ELF-1 (cell line): ENCODE measurements around the gene CYP2A6.
"Not testable (repeated sequence)": the region's sequence is repeated elsewhere in the genome, so short reads cannot be mapped to it uniquely, and the experiment has no call there.

Experiments
- DNase-seq: peaks from one replicate; pipeline ENCODE4 v3.0.0-alpha.2; 2016; ENCODE audit warnings: low read depth, low spot score

The CYP2A6 gene

GRCh38 chr19:40843653-40844052 is 6.6 kb downstream of the CYP2A6 start:
- DNase-seq = peak; percentile 27

DNA sequence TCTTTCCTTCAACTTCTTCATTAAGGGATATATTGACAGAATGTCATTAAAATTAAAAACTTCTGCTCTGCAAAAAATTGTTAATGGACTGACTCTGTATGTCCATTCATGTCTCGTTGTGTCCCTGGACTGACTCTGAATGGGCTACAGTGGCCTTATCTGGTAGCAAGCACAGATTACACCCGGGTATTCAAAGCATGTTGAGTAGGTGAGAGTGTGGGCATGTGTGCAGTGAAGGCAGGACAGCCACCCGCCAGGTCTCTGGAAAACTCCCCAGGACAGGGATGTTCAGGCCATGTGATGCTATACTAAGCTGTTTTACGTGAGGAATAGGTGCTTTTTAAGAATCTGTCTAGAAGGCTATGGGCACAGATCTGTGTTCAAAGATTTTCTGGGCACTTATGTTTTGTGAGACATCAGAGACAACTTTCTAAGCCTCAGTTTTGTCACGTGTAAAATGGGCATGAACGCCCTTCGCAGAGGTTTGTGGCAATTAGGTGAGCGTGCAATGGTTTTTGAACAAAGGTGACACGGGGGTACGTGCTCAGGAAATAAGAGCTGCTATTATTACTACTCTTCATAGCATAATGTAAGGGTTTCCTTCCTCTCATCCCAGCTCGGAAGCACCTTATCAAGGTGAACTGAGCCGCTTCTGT is 7.1 kb downstream of the CYP2A6 start:
- DNase-seq = not testable (repeated sequence)

GRCh38 chr19:40842012-40842411 is 8.2 kb downstream of the CYP2A6 start:
- DNase-seq = not testable (repeated sequence)

- DNase-seq = not testable (repeated sequence)
Measured at GRCh38 chr19:40838477-40838876, 11.8 kb downstream of the CYP2A6 start.

DNA sequence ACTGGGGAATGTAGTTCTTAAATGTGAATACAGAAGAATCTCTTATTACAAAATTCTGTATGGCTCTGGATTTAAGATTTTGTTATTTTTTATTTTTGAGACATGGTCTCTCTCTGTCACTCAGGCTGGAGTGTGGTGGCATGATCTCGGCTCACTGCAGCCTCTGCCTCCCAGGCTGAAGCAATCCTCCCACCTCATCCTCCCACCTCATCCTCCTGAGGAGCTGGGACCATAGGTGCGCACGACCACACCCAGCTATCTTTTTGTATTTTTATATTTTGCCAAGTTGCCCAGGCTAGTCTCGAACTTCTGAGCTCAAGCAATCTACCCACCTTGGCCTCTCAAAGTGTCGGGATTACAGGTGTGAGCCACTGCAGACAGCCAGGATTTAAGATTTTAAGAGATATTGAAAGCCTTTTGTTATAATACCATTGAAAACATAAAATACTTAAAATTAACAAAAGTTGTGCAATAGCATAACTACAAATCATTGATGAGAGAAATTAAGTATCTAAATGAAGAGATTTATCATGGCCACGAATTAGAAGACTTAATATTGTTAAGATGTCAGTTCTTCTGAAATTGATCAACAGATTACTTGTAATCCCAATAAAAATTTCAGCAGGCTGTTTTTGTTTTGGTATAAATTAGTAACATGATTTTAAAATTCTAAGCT is 13.4 kb downstream of the CYP2A6 start:
- no peak for DNase-seq

GRCh38 chr19:40833728-40834533 is 16.3 kb downstream of the CYP2A6 start:
- DNase-seq = not testable (repeated sequence)

DNA sequence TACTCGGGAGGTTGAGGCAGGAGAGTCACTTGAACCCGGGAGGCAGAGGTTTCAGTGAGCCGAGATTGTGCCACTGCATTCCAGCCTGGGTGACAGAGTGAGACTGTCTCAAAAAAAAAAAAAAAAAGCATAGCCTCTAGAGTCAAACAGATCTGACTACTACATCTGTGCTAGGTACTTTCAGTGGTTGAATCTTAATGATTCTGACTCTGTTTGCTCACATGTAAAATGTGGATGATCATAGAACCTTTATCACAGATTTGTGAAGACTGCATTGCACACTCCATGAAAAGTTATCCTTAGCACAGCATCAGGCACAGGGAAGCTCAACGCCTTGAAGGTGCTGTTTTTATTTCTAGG is 17.8 kb downstream of the CYP2A6 start:
- not testable (repeated sequence) for DNase-seq

DNA sequence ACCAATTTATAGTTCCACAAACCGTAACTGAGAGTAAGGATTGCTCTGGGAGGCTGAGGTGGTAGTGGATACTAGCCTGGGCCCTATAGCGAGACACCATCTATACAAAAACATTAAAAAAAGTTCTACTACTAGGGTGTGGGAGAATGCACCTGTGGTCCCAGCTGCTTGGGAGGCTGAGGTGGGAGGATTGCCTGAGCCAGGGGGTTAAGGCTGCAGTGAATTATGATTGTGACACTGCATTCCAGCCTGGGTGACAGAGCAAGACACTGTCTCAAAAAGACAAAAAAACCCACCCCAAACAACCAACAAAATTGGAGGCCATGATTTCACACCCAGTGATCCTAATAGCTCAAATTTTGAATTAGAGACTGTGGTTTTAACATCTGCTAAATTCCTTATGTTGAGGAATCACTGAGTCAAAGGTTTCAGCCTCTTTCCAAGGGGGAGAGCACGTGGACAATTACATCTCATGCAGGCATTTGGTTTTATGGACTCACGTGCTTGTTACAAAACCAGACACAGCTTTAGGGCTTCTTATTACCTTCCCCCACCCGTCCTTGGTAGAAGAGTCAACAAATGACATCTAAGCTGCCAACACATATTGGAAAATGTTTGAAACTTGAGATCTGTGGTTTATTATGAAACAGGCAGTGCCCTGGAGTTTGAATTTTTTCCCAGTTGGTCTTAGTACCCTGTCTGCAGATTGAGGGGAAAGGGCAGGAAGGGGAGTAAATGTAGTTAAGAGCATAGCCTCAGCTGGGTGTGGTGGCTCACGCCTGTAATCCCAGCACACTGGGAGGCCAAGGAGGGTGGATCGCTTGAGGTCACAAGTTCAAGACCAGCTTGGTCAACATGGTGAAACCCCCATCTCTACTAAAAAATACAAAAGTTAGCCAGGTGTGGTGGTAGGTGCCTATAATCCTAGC is 18.5 kb downstream of the CYP2A6 start:
- DNase-seq = peak; percentile 33

- not testable (repeated sequence) for DNase-seq
Measured at GRCh38 chr19:40830741-40831140, 19.5 kb downstream of the CYP2A6 start.

DNA sequence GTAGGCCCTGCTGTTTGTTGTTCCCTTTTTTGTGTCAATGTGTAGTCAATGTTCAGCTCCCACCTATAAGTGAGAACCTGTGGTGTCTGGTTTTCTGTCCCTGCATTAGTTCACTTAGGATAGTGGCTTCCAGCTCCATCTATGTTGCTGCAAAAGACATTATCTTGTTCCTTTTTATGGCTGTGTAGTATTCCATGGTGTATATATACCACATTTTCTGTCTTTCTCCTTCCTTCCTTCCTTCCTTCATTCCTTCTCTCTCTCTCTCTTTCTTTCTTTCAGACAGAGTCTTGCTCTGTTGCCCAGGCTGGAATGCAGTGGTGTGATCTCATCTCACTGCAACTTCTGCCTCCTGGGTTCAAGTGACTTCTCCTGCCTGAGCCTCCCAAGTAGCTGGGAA is 21.0 kb downstream of the CYP2A6 start:
- DNase-seq = no peak

- DNase-seq = no peak
Measured at GRCh38 chr19:40827386-40828247, 22.6 kb downstream of the CYP2A6 start.

DNA sequence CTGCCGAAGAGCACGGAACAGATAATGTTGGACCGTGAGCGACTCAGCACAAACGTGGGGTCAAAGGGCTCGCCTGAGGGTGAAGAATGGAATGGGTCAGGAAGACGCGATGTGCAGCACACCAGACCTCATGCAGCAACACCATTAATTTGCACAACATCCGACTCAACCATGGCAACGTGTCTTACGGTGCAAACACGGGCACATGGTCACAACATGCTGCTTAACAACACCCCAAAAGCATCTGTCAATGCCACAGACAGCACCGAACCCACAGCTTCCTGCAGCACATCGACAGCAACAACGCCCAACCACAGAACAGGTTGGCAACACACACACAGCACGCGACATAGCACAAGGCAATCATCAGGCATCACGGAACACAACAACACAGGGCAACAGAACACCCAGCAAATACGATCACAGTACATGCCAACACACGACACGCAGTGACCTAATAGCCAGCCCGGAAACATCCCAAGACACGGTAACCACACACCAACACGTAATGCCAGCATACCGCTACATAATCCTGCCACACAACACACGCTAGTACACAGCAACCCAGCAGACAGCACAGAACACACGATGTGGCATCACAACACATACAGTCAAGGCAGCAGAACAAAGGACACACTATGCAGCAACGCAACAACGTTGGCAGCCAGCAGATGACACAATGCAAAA is 23.4 kb downstream of the CYP2A6 start:
- DNase-seq = not testable (repeated sequence)

DNA sequence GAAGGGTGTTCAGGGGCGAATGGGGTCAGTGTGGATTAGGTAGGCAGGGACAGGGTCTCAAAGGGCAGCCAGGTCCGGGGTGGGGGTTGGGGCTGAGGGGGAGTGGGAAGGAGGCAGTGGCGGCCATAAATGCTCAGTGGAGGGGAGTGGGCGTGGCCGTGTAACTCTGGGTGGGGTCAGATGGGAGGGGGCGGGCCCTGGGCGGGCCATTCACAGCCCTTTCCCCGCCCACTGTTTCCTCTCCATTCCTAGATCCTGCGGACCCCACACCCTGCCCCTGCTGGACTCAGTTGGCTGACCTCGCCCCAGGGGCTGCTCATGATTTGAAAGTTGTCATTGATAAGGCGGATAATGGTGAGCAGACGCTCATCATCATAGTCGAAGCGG is 23.9 kb downstream of the CYP2A6 start:
- DNase-seq = not testable (repeated sequence)

DNA sequence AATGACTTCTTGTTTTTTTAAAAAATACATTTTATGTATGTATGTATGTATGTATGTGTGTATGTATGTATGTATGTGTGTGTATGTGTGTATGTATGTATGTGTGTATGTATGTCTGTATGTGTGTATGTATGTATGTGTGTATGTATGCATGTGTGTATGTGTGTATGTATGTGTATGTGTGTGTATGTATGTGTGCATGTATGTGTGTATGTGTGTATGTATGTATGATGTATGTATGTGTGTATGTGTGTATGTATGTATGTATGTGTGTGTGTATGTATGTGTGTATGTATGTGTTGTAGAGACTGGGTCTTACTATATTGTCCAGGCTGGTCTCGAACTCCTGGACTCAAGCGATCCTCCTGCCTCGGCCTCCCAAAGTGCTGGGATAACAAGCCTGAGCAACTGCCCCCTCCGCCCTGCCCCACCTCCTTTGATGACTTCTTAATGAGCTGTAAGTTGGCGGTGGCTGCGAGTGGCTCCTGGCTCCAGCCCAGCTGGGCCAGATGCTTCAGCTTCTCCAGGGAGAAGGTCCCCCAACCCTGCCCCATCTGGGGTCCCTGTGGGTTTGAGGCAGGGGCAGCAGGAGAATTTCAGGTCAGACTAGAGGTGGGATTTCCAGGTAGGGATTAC is 24.7 kb downstream of the CYP2A6 start:
- DNase-seq = not testable (repeated sequence)

DNA sequence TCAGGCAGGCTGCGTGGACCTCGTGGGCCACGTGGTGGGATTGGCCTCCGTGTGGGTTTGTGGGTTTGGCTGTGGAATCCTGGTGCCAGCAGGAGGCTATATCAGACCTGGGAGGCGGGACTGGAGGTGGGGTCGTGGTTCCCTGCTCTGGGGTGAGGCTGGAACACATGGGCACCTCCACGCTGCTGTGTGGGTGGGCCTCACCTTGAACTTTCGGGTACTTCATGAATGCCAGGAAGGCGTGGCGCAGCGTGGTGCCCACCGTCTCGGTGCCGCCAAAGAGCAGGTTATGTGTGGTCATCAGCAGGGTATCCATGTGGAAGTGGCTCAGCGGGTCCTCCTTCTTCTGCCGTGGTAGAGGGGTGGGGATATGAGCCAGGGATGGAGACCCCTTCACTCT is 25.3 kb downstream of the CYP2A6 start:
- DNase-seq = not testable (repeated sequence)

DNA sequence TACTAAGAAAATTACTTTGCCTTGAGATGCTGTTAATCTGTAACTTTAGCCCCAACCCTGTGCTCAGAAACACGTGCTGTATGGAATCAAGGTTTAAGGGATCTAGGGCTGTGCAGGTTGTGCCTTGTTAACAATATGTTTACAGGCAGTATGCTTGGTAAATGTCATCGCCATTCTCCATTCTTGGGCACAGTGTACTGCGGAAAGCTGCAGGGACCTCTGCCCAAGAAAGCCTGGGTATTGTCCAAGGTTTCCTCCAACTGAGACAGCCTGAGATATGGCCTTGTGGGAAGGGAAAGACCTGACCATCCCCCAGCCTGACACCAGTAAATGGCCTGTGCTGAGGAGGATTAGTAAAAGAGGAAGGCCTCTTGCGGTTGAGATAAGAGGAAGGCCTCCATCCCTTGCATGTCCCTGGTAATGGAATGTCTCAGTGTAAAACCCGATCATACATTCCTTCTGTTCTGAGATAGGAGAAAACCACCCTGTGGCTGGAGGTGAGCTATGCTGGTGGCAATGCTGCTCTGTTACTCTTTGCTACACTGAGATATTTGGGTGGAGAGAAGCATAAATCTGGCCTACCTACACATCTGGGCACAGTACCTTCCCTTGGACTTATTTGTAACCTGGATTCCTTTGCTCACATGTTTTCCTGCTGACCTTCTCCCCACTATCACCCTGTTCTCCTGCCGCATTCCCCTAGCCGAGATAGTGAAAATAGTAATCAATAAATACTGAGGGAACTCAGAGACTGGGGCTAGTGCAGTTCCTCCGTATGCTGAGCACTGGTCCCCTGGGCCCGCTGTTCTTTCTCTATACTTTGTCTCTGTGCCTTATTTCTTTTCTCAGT is 27.3 kb downstream of the CYP2A6 start:
- peak; percentile 70 for DNase-seq

DNA sequence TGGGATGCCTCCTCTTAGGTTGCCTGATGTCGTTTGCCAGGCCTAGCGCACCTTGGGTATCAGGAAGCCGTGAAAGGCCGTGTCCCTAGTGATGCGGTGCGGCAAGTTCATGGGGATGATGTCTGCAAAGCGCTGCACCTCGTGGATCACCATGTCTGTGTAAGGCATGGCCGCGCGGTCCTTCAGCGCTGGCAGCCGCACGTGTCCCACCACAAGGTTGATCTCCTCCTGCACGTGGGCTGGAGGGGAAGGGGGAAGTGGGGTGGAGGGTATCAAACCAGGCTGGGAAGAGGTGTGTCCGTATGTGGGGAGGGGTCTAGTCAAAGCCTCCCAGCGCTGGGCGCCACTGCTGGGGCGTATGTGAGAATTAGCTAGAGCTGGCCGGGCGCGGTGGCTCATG is 28.1 kb downstream of the CYP2A6 start:
- DNase-seq = no peak

GRCh38 chr19:40819479-40820234 is 30.6 kb downstream of the CYP2A6 start:
- DNase-seq = not testable (repeated sequence)
